OCI-LY1 (cell line): ENCODE data around the gene KCNIP4.

Experiments used
- EZH2 ChIP-seq: fragments of 200-600 bp; sonication (generic), shearing (Covaris generic); IDR thresholded peaks from 2 replicates; pipeline ENCODE4 v1.8.0; 2017; ENCODE audit warnings: borderline replicate concordance, mixed run types, mild to moderate bottlenecking, antibody characterized with exemption, low read length, moderate library complexity, mixed read lengths
- TF ChIP-seq, protein P1 (sequence below): fragments of 200-600 bp; sonication (generic), shearing (Covaris generic); IDR thresholded peaks from 2 replicates; pipeline ENCODE4 v1.5.1; 2017; ENCODE audit warnings: mild to moderate bottlenecking, antibody characterized with exemption, low read length, moderate library complexity, mixed read lengths

DNA sequence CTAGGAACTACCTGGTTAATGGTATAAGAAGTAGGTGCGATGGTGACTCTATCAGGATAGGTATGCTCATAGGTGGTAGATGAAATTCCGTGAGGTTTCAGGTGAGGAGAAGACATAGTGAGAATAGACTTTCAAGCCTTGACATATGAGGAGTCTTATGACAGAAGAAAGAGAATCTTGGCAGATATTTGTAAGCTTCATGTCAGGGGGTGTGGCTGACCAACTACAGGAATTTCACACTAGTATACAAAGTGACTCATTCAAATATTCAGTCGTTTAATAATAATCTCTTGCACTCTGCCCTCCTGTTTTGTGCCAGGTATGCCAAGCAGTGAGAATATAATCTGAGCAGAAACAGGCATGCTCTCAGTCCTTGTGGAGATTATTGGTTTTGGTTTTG lies 1225.6 kb downstream of the KCNIP4 start:
- TF ChIP-seq, protein P1, sequence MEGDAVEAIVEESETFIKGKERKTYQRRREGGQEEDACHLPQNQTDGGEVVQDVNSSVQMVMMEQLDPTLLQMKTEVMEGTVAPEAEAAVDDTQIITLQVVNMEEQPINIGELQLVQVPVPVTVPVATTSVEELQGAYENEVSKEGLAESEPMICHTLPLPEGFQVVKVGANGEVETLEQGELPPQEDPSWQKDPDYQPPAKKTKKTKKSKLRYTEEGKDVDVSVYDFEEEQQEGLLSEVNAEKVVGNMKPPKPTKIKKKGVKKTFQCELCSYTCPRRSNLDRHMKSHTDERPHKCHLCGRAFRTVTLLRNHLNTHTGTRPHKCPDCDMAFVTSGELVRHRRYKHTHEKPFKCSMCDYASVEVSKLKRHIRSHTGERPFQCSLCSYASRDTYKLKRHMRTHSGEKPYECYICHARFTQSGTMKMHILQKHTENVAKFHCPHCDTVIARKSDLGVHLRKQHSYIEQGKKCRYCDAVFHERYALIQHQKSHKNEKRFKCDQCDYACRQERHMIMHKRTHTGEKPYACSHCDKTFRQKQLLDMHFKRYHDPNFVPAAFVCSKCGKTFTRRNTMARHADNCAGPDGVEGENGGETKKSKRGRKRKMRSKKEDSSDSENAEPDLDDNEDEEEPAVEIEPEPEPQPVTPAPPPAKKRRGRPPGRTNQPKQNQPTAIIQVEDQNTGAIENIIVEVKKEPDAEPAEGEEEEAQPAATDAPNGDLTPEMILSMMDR = no peak
- no peak for TF ChIP-seq EZH2
